MM.1S (cell line): ENCODE results near the gene GPR137C.

Experiments used
- CTCF ChIP-seq: fragments of 300-600 bp; sonication (generic); IDR thresholded peaks from 2 replicates; pipeline ENCODE4 v1.5.1; 2016; ENCODE audit warnings: antibody characterized with exemption, low read length, mixed read lengths
- EZH2 ChIP-seq: fragments of 300-600 bp; sonication (generic); optimal IDR thresholded peaks from 2 replicates; pipeline ENCODE3; 2017; ENCODE audit warnings: low read depth, mild to moderate bottlenecking, antibody characterized with exemption, low read length, mixed read lengths

- TF ChIP-seq CTCF (no peak), EZH2 (no peak)
Observed at GRCh38 chr14:52551205-52551604, 1.4 kb upstream of the GPR137C start.
